Smooth muscle cell (in vitro differentiated cells): ENCODE results near the gene GMPR. TPM values are rescaled to one million over a fixed set of nuclear protein-coding genes. Genes with fewer than 3 reads are reported as not detected.

ENCODE experiments used
- DNase-seq: peaks from one replicate; lab custom pipeline; 2025; ENCODE audit not compliant: unreplicated experiment; lab: John Stamatoyannopoulos, UW
- H2AFZ ChIP-seq: fragments of 200-600 bp; sonication (generic); 2 replicates; pipeline ENCODE4 v1.6.0; 2016; ENCODE audit warnings: antibody characterized with exemption, low read depth, mild to moderate bottlenecking
- H3F3A ChIP-seq: fragments of 200-600 bp; sonication (generic); 2 replicates; pipeline ENCODE4 v1.6.0; 2017; ENCODE audit warnings: antibody characterized with exemption, low read depth
- H3K27ac ChIP-seq: fragments of 200-600 bp; sonication (generic); 2 replicates; pipeline ENCODE4 v1.5.1; 2016; ENCODE audit warnings: low read depth, mild to moderate bottlenecking
- H3K27me3 ChIP-seq: fragments of 200-600 bp; sonication (generic); 2 replicates; pipeline ENCODE4 v1.6.1; 2016; ENCODE audit warnings: low read depth, mild to moderate bottlenecking
- H3K36me3 ChIP-seq: fragments of 200-600 bp; sonication (generic); 2 replicates; pipeline ENCODE4 v1.5.1; 2016; ENCODE audit warnings: low read depth
- H3K4me1 ChIP-seq: fragments of 200-600 bp; sonication (generic); 2 replicates; pipeline ENCODE4 v1.5.1; 2016; ENCODE audit warnings: low read depth
- H3K4me2 ChIP-seq: fragments of 200-600 bp; sonication (generic); 2 replicates; pipeline ENCODE4 v1.6.0; 2016; ENCODE audit warnings: mild to moderate bottlenecking
- H3K4me3 ChIP-seq: fragments of 200-600 bp; sonication (generic); 2 replicates; pipeline ENCODE4 v1.5.1; 2016; ENCODE audit warnings: mild to moderate bottlenecking
- H3K79me2 ChIP-seq: fragments of 200-600 bp; sonication (generic); 2 replicates; pipeline ENCODE4 v1.6.0; 2016; ENCODE audit warnings: low read depth, mild to moderate bottlenecking
- H3K9ac ChIP-seq: fragments of 200-600 bp; sonication (generic); 2 replicates; pipeline ENCODE4 v1.6.0; 2016; ENCODE audit warnings: low read depth
- H3K9me3 ChIP-seq: fragments of 200-600 bp; sonication (generic); replicated peaks from 2 replicates; pipeline ENCODE4 v1.5.1; 2016; ENCODE audit warnings: low read depth
- H4K20me1 ChIP-seq: fragments of 200-600 bp; sonication (generic); 2 replicates; pipeline ENCODE4 v1.6.0; 2016; ENCODE audit warnings: low read depth
- WGBS: methylation state at CpG from one replicate; pipeline ENCODE4 v1.1.7; 2016; ENCODE audit warnings: low lambda C conversion rate; 5-methylcytosine and 5-hydroxymethylcytosine counted together
- polyA plus RNA-seq: library from polyadenylated mRNA; unstranded; fragments of >200 nt; fragmentation: Nextera tagmentation; extraction: Ambion mirVana; gene quantifications from 2 replicates; pipeline ENCODE4 v1.2.1, GENCODE V29; 2016
- total RNA-seq: library from RNA; depleted of rRNA; stranded (reverse); fragments of >200 nt; gene quantifications from 2 replicates; pipeline ENCODE4 v1.2.3, GENCODE V29; 2014
- TF ChIP-seq, protein P1 (sequence below): fragments of 200-600 bp; sonication (generic); IDR thresholded peaks from 2 replicates; pipeline ENCODE4 v1.5.1; 2017; ENCODE audit warnings: borderline replicate concordance, mild to moderate bottlenecking, antibody characterized with exemption; ENCODE audit not compliant: insufficient read depth, poor library complexity, severe bottlenecking

GMPR gene
- 1.3 TPM in 1 of 2 replicates, not detected in the other for total RNA-seq
- polyA plus RNA-seq = 0.74 and 2.6 TPM in 2 replicates

- Histone ChIP-seq H3K9ac (no peak within 1 kb of the TSS), H3K36me3 (no peaks in the 10 kb centered on the region), H3K27me3 (no peaks in the 10 kb centered on the region), H3K4me3 (peak within 1 kb of the TSS; percentile 68), H2AFZ (peak within 1 kb of the TSS; percentile 84), H4K20me1 (no peaks in the 10 kb centered on the region), H3K27ac (no peak within 1 kb of the TSS), H3K79me2 (no peaks in the 10 kb centered on the region), H3K4me1 (peaks cover 16% of the 10 kb centered on the region), H3K4me2 (peak within 1 kb of the TSS; percentile 99), H3F3A (peaks cover 6% of the 10 kb centered on the region), H3K9me3 (no peaks in the 10 kb centered on the region)
- TF ChIP-seq, protein P1, sequence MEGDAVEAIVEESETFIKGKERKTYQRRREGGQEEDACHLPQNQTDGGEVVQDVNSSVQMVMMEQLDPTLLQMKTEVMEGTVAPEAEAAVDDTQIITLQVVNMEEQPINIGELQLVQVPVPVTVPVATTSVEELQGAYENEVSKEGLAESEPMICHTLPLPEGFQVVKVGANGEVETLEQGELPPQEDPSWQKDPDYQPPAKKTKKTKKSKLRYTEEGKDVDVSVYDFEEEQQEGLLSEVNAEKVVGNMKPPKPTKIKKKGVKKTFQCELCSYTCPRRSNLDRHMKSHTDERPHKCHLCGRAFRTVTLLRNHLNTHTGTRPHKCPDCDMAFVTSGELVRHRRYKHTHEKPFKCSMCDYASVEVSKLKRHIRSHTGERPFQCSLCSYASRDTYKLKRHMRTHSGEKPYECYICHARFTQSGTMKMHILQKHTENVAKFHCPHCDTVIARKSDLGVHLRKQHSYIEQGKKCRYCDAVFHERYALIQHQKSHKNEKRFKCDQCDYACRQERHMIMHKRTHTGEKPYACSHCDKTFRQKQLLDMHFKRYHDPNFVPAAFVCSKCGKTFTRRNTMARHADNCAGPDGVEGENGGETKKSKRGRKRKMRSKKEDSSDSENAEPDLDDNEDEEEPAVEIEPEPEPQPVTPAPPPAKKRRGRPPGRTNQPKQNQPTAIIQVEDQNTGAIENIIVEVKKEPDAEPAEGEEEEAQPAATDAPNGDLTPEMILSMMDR = no peak
- 10% methylated on average over 52 of the region's 84 CpGs for WGBS
- peak; percentile 34 for DNase-seq
Observed at GRCh38 chr6:16238057-16238962, at the start of gene GMPR. TSS of gene GMPR (plus strand) at chr6:16238587. CDS start at chr6:16238694, 107 bp downstream.

DNA sequence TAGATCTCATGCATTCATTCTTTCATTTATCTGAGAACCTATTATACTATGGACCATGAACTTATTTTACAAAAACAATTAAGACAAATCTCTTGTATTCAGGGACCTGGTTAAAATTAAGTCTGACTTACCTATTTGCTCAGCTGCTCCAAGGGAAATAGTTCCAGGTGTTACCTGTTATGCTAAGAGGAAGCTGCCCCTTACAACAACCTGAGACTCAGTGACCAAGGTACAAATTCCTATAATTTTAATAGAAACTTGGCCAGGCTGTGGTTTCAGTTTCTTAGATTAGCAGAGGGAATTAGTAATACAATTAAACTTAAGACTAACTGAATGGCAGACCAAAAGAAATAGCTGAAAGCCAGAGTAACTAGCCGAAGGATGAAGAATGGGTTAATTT, 48.2 kb upstream of the GMPR start:
- Histone ChIP-seq H3F3A (no peaks in the 10 kb centered on the region), H2AFZ (no peak overlapping the region), H3K4me2 (no peak overlapping the region), H3K27me3 (no peaks in the 10 kb centered on the region), H3K4me3 (no peak overlapping the region), H3K9me3 (no peaks in the 10 kb centered on the region), H3K9ac (no peak overlapping the region), H3K4me1 (no peaks in the 10 kb centered on the region), H3K36me3 (no peaks in the 10 kb centered on the region), H4K20me1 (no peaks in the 10 kb centered on the region), H3K79me2 (no peaks in the 10 kb centered on the region), H3K27ac (no peak overlapping the region)
- no peak for DNase-seq
- TF ChIP-seq, protein P1 = no peak
- 89% methylated on average over 1 of the region's 1 CpG for WGBS

DNA sequence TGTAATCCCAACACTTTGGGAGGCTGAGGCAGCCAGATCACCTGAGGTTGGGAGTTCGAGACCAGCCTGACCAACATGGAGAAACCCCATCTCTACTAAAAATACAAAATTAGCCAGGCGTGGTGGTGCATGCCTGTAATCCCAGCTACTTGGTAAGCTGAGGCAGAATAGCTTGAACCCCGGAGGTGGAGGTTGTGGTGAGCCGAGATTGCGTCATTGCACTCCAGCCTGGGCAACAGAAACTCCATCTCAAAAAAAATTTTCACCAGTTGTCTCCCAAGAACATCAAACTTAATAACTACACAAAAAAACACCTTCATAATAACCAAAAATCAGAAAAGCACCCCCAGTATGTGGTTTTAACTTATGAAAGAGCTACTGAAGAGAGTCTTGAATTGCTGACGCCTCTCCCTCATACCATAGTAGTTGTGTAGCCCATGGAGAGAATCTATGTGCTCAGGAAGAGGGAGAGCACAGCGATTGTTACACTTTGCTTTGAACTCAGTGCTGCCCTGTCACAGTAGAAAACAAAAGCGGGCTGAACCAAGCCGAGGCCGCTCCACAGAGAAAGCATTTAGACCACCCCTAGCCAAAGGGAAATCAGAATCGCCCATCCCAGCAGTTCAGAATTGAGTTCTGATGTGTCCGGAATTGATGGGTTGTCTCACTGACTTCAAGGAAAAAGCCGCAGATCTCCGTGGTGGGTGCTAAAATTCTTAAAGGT, 42.0 kb upstream of the GMPR start:
- 92% methylated on average over 14 of the region's 14 CpGs for WGBS
- Histone ChIP-seq H3K27me3 (no peaks in the 10 kb centered on the region), H3K9ac (no peak overlapping the region)

More for the DNA sequence above, 42.0 kb upstream of the GMPR start:
- H2AFZ ChIP-seq = no peak overlapping the region
- H3K27ac ChIP-seq = no peak overlapping the region
- H4K20me1 ChIP-seq = no peaks in the 10 kb centered on the region
- TF ChIP-seq, protein P1 = no peak
- H3F3A ChIP-seq = no peaks in the 10 kb centered on the region
- H3K79me2 ChIP-seq = no peaks in the 10 kb centered on the region
- H3K4me2 ChIP-seq = no peak overlapping the region
- no peak for DNase-seq
- no peaks in the 10 kb centered on the region for H3K36me3 ChIP-seq
- no peaks in the 10 kb centered on the region for H3K9me3 ChIP-seq
- H3K4me1 ChIP-seq = peaks cover 4% of the 10 kb centered on the region
- no peak overlapping the region for H3K4me3 ChIP-seq
